ENCODE results near the gene NOS3. TPM values are rescaled to one million over a fixed set of nuclear protein-coding genes. Genes with fewer than 3 reads are reported as not detected.

The NOS3 gene
- polyA plus RNA-seq, 3 donors, result 0.26 to 0.72 (median 0.39) TPM

- Histone ChIP-seq H3K27me3 (ENCODE audit: control insufficient read depth in 2 of 2, insufficient read depth in 2 of 2, low read length in 2 of 2) (peaks cover 0 to 10% of the 10 kb centered on the region in 2 donors), H2AFZ (ENCODE audit: insufficient read depth, low read depth, low read length, poor library complexity, severe bottlenecking) (peak overlapping the region; percentile 68), H3K9me3 (replicated peaks in 1 of 2; ENCODE audit: control insufficient read depth in 1 of 2, insufficient read depth in 1 of 2, low read length in 2 of 2) (no peaks in the 10 kb centered on the region), H3K27ac (ENCODE audit: low read depth in 1 of 2, low read length in 2 of 2) (no peak overlapping the region), H3K4me2 (replicated peaks; ENCODE audit: extremely low read depth, low read length, poor library complexity, severe bottlenecking) (peak overlapping the region; percentile 58), H3K4me3 (replicated peaks in 1 of 3; ENCODE audit: low read depth in 2 of 3, low read length in 3 of 3) (peak overlapping the region in 1 of 3 experiments; percentile 46), H3K36me3 (replicated peaks in 1 of 2; ENCODE audit: control insufficient read depth in 1 of 2, insufficient read depth in 2 of 2, low read length in 2 of 2) (no peaks in the 10 kb centered on the region), H3K9ac (ENCODE audit: insufficient read depth, low read length, poor library complexity, severe bottlenecking) (no peak overlapping the region), H3K4me1 (ENCODE audit: control insufficient read depth in 1 of 2, insufficient read depth in 2 of 2, low read length in 2 of 2) (peaks cover 21 to 29% of the 10 kb centered on the region in 2 donors), H4K20me1 (ENCODE audit: insufficient read depth, low read length) (no peaks in the 10 kb centered on the region), H3K79me2 (ENCODE audit: insufficient read depth, low read length) (no peaks in the 10 kb centered on the region)
- peaks cover 32% of the 10 kb centered on the region for H3K4me1 Mint-ChIP-seq
- peak overlapping the region in 2 of 7 donors; percentile 40 to 53 for H3K27ac Mint-ChIP-seq
- peak overlapping the region in 1 of 2 donors; percentile 65 for H3K4me3 Mint-ChIP-seq
- DNase-seq, result peak in 1 of 3 donors; percentile 48
- 1% methylated on average over 29 of the region's 31 CpGs for WGBS (ENCODE audit: insufficient coverage)
- H3K36me3 Mint-ChIP-seq, result no peaks in the 10 kb centered on the region
- peaks cover 19 to 34% (median 19%) of the 10 kb centered on the region in 3 donors for H3K27me3 Mint-ChIP-seq (ENCODE audit: low read depth in 3 of 3)
- peaks cover 0 to 5% (median 1%) of the 10 kb centered on the region in 7 donors for H3K9me3 Mint-ChIP-seq
- intact Hi-C loops (cut with micrococcal nuclease), result no loop called here
- TF ChIP-seq CTCF (IDR thresholded peaks at IDR 0.05), result no peak
Observed at GRCh38 chr7:150996376-150997074, 5.7 kb downstream of the NOS3 start.

- no peak for DNase-seq
- H3K27me3 ChIP-seq (ENCODE audit: control insufficient read depth in 2 of 2, insufficient read depth in 2 of 2, low read length in 2 of 2), result peaks cover 0 to 10% of the 10 kb centered on the region in 2 donors
- no peaks in the 10 kb centered on the region for H3K36me3 ChIP-seq (replicated peaks in 1 of 2; ENCODE audit: control insufficient read depth in 1 of 2, insufficient read depth in 2 of 2, low read length in 2 of 2)
- Mint-ChIP-seq H3K9me3 (peaks cover 0 to 2% (median 0%) of the 10 kb centered on the region in 7 donors), H3K27ac (no peak overlapping the region), H3K4me3 (peak overlapping the region in 1 of 2 donors; percentile 65), H3K27me3 (ENCODE audit: low read depth in 3 of 3) (peaks cover 19 to 36% (median 21%) of the 10 kb centered on the region in 3 donors), H3K4me1 (peaks cover 32% of the 10 kb centered on the region), H3K36me3 (no peaks in the 10 kb centered on the region)
- WGBS (ENCODE audit: insufficient coverage), result 59% methylated on average over 4 of the region's 8 CpGs
- peak overlapping the region; percentile 68 for H2AFZ ChIP-seq (ENCODE audit: insufficient read depth, low read depth, low read length, poor library complexity, severe bottlenecking)
- intact Hi-C loops (cut with micrococcal nuclease), result no loop called here
- H3K4me2 ChIP-seq (replicated peaks; ENCODE audit: extremely low read depth, low read length, poor library complexity, severe bottlenecking), result peak overlapping the region; percentile 58
- TF ChIP-seq CTCF (IDR thresholded peaks at IDR 0.05), result no peak
- no peak overlapping the region for H3K27ac ChIP-seq (ENCODE audit: low read depth in 1 of 2, low read length in 2 of 2)
- no peaks in the 10 kb centered on the region for H3K79me2 ChIP-seq (ENCODE audit: insufficient read depth, low read length)
- peaks cover 21 to 29% of the 10 kb centered on the region in 2 donors for H3K4me1 ChIP-seq (ENCODE audit: control insufficient read depth in 1 of 2, insufficient read depth in 2 of 2, low read length in 2 of 2)
- H3K9ac ChIP-seq (ENCODE audit: insufficient read depth, low read length, poor library complexity, severe bottlenecking), result no peak overlapping the region
- H4K20me1 ChIP-seq (ENCODE audit: insufficient read depth, low read length), result no peaks in the 10 kb centered on the region
- no peaks in the 10 kb centered on the region for H3K9me3 ChIP-seq (replicated peaks in 1 of 2; ENCODE audit: control insufficient read depth in 1 of 2, insufficient read depth in 1 of 2, low read length in 2 of 2)
- H3K4me3 ChIP-seq (replicated peaks in 1 of 3; ENCODE audit: low read depth in 2 of 3, low read length in 3 of 3), result peak overlapping the region in 1 of 3 experiments; percentile 46
Observed at GRCh38 chr7:150997075-150997511, 6.3 kb downstream of the NOS3 start.

Measured in CD14-positive monocyte (primary cell).